GM23338 (cell line): ENCODE measurements around the gene SLC39A11. TPM values are rescaled to one million over a fixed set of nuclear protein-coding genes. Genes with fewer than 3 reads are reported as not detected.

Experiments used
- ATAC-seq: fragments of 200-7000 bp; cut with Tn5 transposase; 3 replicates; pipeline ENCODE4 v1.9.1; 2020
- DNase-seq: peaks from one replicate; pipeline ENCODE4 v3.0.0-alpha.2; 2015; ENCODE audit warnings: low spot score
- H2AFZ ChIP-seq: fragments of 200-600 bp; sonication (generic); 2 replicates; pipeline ENCODE4 v1.8.0; 2016; ENCODE audit warnings: antibody characterized with exemption, mild to moderate bottlenecking, moderate library complexity
- H3F3A ChIP-seq: fragments of 200-600 bp; sonication (generic); replicated peaks from 2 replicates; pipeline ENCODE4 v1.8.0; 2017; ENCODE audit warnings: antibody characterized with exemption, mixed run types, low read depth
- H3K27ac ChIP-seq: fragments of 200-600 bp; sonication (generic); 2 replicates; pipeline ENCODE4 v1.6.1; 2016; ENCODE audit warnings: low read depth
- H3K27me3 ChIP-seq: fragments of 200-600 bp; sonication (generic); 2 replicates; pipeline ENCODE4 v1.8.0; 2016; ENCODE audit warnings: mild to moderate bottlenecking, mixed run types, moderate library complexity; ENCODE audit not compliant: insufficient read depth
- H3K36me3 ChIP-seq: fragments of 200-600 bp; sonication (generic); 2 replicates; pipeline ENCODE4 v1.8.0; 2016; ENCODE audit warnings: mild to moderate bottlenecking; ENCODE audit not compliant: insufficient read depth
- H3K4me1 ChIP-seq: fragments of 200-600 bp; sonication (generic); 2 replicates; pipeline ENCODE4 v1.8.0; 2016; ENCODE audit warnings: mild to moderate bottlenecking, moderate library complexity; ENCODE audit not compliant: insufficient read depth
- H3K4me2 ChIP-seq: fragments of 200-600 bp; sonication (generic); 2 replicates; pipeline ENCODE4 v1.7.1; 2017; ENCODE audit warnings: mixed run types
- H3K4me3 ChIP-seq: fragments of 200-600 bp; sonication (generic); 2 replicates; pipeline ENCODE4 v1.6.1; 2016; ENCODE audit warnings: mixed run types
- H3K79me2 ChIP-seq: fragments of 200-600 bp; sonication (generic); replicated peaks from 2 replicates; pipeline ENCODE4 v1.8.0; 2017; ENCODE audit warnings: mild to moderate bottlenecking; ENCODE audit not compliant: insufficient read depth
- H3K9me2 ChIP-seq: fragments of 200-600 bp; sonication (generic); 2 replicates; pipeline ENCODE4 v1.8.0; 2017; ENCODE audit not compliant: insufficient read depth
- H4K20me1 ChIP-seq: fragments of 200-600 bp; sonication (generic); replicated peaks from 2 replicates; pipeline ENCODE4 v1.8.0; 2017; ENCODE audit warnings: mild to moderate bottlenecking; ENCODE audit not compliant: insufficient read depth
- H3K27ac Mint-ChIP-seq: 2 replicates; pipeline ENCODE4 v1.8.0; 2020; ENCODE audit warnings: inconsistent platforms, mild to moderate bottlenecking, moderate library complexity, mixed read lengths
- H3K27me3 Mint-ChIP-seq: 3 replicates; pipeline ENCODE4 v1.8.0; 2022; ENCODE audit warnings: low read depth, mild to moderate bottlenecking, moderate library complexity, mixed read lengths, inconsistent platforms; ENCODE audit not compliant: insufficient read depth, poor library complexity
- H3K36me3 Mint-ChIP-seq: 3 replicates; pipeline ENCODE4 v1.8.0; 2021; ENCODE audit warnings: low read depth, mild to moderate bottlenecking, inconsistent platforms, moderate library complexity, mixed read lengths
- H3K4me1 Mint-ChIP-seq: 3 replicates; pipeline ENCODE4 v1.8.0; 2020; ENCODE audit warnings: mild to moderate bottlenecking, inconsistent platforms, mixed read lengths
- H3K4me3 Mint-ChIP-seq: 3 replicates; pipeline ENCODE4 v1.8.0; 2021; ENCODE audit warnings: moderate library complexity, mild to moderate bottlenecking, inconsistent platforms, mixed read lengths
- H3K9me3 Mint-ChIP-seq: 3 replicates; pipeline ENCODE4 v1.8.0; 2020; ENCODE audit warnings: moderate library complexity, mild to moderate bottlenecking, inconsistent platforms, mixed read lengths
- CREB1 ChIP-seq: fragments of 250-450 bp; sonication (Bioruptor Pico); IDR thresholded peaks from 2 replicates; pipeline ENCODE4 v1.5.0; 2020; ENCODE audit warnings: low read depth, mild to moderate bottlenecking, moderate library complexity
- EZH2 ChIP-seq: fragments of 200-600 bp; sonication (generic); IDR thresholded peaks from one replicate; pipeline ENCODE4 v1.8.0; 2017; ENCODE audit warnings: antibody characterized with exemption, mild to moderate bottlenecking, low read depth; ENCODE audit not compliant: unreplicated experiment
- POLR2AphosphoS5 ChIP-seq: IDR thresholded peaks from 2 replicates; pipeline ENCODE4 v1.6.1; 2016; ENCODE audit warnings: antibody characterized with exemption, low read depth
- STAT1 ChIP-seq: IDR thresholded peaks from one replicate; pipeline ENCODE4 v1.6.1; 2016; ENCODE audit warnings: antibody characterized with exemption; ENCODE audit not compliant: unreplicated experiment
- polyA plus RNA-seq: library from polyadenylated mRNA; unstranded; fragments of >200 nt; fragmentation: Nextera tagmentation; extraction: Ambion mirVana; gene quantifications from 2 replicates; pipeline ENCODE4 v1.2.1, GENCODE V29; 2016
- total RNA-seq: library from RNA; depleted of rRNA; stranded (reverse); fragments of >200 nt; shearing (Covaris generic); gene quantifications from 2 replicates; pipeline ENCODE4 v1.2.3, GENCODE V29; 2014
- TF ChIP-seq, protein P1 (sequence below): fragments of 250-450 bp; sonication (Bioruptor Pico); IDR thresholded peaks from 2 replicates; pipeline ENCODE4 v1.5.0; 2020; ENCODE audit warnings: mild to moderate bottlenecking, moderate library complexity
- TF ChIP-seq, protein P2 (sequence below): IDR thresholded peaks from 2 replicates; pipeline ENCODE4 v1.6.1; 2016; ENCODE audit warnings: antibody characterized with exemption

The SLC39A11 gene
- total and polyA plus RNA-seq, 2 experiments from 2014 or later: 10.8 to 18.1 TPM

DNA sequence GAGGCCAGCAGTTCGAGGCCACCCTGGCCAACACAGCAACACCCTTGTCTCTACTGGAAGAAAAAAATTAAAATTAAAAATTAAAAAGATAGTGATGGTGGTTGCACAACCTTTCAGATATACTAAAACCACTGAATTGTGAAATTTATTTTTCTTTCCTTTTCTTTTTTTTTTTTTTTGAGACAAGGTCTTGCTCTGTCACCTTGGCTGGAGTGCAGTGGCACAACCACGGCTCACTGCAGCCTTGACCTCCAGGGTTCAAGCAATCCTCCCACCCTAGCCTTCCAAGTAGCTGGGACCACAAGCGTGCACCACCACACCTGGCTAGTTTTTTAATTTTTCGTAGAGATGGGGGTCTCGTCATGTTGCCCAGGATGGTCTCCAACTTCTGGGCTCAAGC is 254.4 kb downstream of the SLC39A11 start (continued):
- TF ChIP-seq, protein P1, sequence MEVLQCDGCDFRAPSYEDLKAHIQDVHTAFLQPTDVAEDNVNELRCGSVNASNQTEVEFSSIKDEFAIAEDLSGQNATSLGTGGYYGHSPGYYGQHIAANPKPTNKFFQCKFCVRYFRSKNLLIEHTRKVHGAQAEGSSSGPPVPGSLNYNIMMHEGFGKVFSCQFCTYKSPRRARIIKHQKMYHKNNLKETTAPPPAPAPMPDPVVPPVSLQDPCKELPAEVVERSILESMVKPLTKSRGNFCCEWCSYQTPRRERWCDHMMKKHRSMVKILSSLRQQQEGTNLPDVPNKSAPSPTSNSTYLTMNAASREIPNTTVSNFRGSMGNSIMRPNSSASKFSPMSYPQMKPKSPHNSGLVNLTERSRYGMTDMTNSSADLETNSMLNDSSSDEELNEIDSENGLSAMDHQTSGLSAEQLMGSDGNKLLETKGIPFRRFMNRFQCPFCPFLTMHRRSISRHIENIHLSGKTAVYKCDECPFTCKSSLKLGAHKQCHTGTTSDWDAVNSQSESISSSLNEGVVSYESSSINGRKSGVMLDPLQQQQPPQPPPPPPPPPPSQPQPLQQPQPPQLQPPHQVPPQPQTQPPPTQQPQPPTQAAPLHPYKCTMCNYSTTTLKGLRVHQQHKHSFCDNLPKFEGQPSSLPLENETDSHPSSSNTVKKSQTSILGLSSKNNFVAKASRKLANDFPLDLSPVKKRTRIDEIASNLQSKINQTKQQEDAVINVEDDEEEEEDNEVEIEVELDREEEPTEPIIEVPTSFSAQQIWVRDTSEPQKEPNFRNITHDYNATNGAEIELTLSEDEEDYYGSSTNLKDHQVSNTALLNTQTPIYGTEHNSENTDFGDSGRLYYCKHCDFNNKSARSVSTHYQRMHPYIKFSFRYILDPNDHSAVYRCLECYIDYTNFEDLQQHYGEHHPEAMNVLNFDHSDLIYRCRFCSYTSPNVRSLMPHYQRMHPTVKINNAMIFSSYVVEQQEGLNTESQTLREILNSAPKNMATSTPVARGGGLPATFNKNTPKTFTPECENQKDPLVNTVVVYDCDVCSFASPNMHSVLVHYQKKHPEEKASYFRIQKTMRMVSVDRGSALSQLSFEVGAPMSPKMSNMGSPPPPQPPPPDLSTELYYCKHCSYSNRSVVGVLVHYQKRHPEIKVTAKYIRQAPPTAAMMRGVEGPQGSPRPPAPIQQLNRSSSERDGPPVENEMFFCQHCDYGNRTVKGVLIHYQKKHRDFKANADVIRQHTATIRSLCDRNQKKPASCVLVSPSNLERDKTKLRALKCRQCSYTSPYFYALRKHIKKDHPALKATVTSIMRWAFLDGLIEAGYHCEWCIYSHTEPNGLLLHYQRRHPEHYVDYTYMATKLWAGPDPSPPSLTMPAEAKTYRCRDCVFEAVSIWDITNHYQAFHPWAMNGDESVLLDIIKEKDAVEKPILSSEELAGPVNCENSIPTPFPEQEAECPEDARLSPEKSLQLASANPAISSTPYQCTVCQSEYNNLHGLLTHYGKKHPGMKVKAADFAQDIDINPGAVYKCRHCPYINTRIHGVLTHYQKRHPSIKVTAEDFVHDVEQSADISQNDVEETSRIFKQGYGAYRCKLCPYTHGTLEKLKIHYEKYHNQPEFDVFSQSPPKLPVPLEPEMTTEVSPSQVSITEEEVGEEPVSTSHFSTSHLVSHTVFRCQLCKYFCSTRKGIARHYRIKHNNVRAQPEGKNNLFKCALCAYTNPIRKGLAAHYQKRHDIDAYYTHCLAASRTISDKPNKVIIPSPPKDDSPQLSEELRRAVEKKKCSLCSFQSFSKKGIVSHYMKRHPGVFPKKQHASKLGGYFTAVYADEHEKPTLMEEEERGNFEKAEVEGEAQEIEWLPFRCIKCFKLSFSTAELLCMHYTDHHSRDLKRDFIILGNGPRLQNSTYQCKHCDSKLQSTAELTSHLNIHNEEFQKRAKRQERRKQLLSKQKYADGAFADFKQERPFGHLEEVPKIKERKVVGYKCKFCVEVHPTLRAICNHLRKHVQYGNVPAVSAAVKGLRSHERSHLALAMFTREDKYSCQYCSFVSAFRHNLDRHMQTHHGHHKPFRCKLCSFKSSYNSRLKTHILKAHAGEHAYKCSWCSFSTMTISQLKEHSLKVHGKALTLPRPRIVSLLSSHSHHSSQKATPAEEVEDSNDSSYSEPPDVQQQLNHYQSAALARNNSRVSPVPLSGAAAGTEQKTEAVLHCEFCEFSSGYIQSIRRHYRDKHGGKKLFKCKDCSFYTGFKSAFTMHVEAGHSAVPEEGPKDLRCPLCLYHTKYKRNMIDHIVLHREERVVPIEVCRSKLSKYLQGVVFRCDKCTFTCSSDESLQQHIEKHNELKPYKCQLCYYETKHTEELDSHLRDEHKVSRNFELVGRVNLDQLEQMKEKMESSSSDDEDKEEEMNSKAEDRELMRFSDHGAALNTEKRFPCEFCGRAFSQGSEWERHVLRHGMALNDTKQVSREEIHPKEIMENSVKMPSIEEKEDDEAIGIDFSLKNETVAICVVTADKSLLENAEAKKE (CRISPR knock-in tag): no peak
- TF ChIP-seq EZH2 (no peak), CREB1 (CRISPR knock-in tag) (no peak), STAT1 (no peak), POLR2AphosphoS5 (no peak)
- TF ChIP-seq, protein P2, sequence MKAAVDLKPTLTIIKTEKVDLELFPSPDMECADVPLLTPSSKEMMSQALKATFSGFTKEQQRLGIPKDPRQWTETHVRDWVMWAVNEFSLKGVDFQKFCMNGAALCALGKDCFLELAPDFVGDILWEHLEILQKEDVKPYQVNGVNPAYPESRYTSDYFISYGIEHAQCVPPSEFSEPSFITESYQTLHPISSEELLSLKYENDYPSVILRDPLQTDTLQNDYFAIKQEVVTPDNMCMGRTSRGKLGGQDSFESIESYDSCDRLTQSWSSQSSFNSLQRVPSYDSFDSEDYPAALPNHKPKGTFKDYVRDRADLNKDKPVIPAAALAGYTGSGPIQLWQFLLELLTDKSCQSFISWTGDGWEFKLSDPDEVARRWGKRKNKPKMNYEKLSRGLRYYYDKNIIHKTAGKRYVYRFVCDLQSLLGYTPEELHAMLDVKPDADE: no peak

DNA sequence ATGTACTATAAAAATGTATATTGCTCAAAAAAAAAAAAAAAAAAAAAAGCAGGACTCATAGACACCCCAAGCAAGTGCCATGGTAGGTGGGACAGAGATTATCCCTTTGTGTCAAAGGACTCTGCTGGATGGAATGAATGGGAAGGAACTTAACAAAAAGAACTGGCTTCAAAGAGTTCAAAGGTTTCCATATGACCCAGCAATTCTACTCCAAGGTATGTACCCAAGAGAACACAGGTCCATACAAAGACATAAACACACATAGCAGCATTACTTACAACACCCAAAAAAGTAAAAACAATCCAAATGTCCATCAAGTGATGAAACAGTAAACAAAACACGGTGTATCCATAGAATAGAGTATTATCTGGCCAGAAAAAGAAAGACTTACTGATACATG is 255.2 kb downstream of the SLC39A11 start:
- Mint-ChIP-seq H3K4me3 (no peak overlapping the region), H3K27ac (no peak overlapping the region), H3K4me1 (no peaks in the 10 kb centered on the region), H3K27me3 (peaks cover 3% of the 10 kb centered on the region), H3K36me3 (peaks cover 8% of the 10 kb centered on the region; the same call in 2 of the 3 replicates), H3K9me3 (peaks cover 9% of the 10 kb centered on the region)
- Histone ChIP-seq H3K9me2 (no peaks in the 10 kb centered on the region; the same call in 1 of the 2 replicates), H3K36me3 (no peaks in the 10 kb centered on the region), H3K4me3 (no peak overlapping the region), H4K20me1 (no peaks in the 10 kb centered on the region), H3K27me3 (no peaks in the 10 kb centered on the region), H3K79me2 (no peaks in the 10 kb centered on the region), H3K4me1 (no peaks in the 10 kb centered on the region), H2AFZ (no peak overlapping the region), H3F3A (no peaks in the 10 kb centered on the region), H3K4me2 (no peak overlapping the region), H3K27ac (no peak overlapping the region)
- no peak for TF ChIP-seq CREB1 (CRISPR knock-in tag)
- ATAC-seq (no peak), DNase-seq (no peak)
